Osteocyte (in vitro differentiated cells): ENCODE measurements around the gene ARHGDIA. TPM values are rescaled to one million over a fixed set of nuclear protein-coding genes. Genes with fewer than 3 reads are reported as not detected.

Source experiments
- DNase-seq: peaks from one replicate; pipeline ENCODE4 v3.0.0; 2021; ENCODE audit warnings: mixed read lengths; ENCODE audit not compliant: unreplicated experiment; ENCODE audit errors: extremely low spot score
- H3K27ac Mint-ChIP-seq: one replicate; pipeline ENCODE4 v1.8.0; 2021; ENCODE audit warnings: mild to moderate bottlenecking, mixed read lengths; ENCODE audit not compliant: unreplicated experiment
- H3K27me3 Mint-ChIP-seq: one replicate; pipeline ENCODE4 v1.8.0; 2021; ENCODE audit warnings: mixed read lengths; ENCODE audit not compliant: unreplicated experiment
- H3K36me3 Mint-ChIP-seq: one replicate; pipeline ENCODE4 v1.8.0; 2021; ENCODE audit warnings: mixed read lengths; ENCODE audit not compliant: unreplicated experiment
- H3K4me1 Mint-ChIP-seq: one replicate; pipeline ENCODE4 v1.8.0; 2021; ENCODE audit warnings: mixed read lengths; ENCODE audit not compliant: unreplicated experiment
- H3K4me3 Mint-ChIP-seq: one replicate; pipeline ENCODE4 v1.8.0; 2021; ENCODE audit warnings: mild to moderate bottlenecking, moderate library complexity, mixed read lengths; ENCODE audit not compliant: unreplicated experiment
- H3K9me3 Mint-ChIP-seq: one replicate; pipeline ENCODE4 v1.8.0; 2021; ENCODE audit warnings: mixed read lengths; ENCODE audit not compliant: unreplicated experiment
- CTCF ChIP-seq: fragments of 200-600 bp; sonication (generic); IDR thresholded peaks from 2 replicates; pipeline ENCODE4 v1.5.0; 2021; ENCODE audit warnings: antibody characterized with exemption, mild to moderate bottlenecking, moderate library complexity
- total RNA-seq: library from RNA; stranded (reverse); gene quantifications from 2 replicates; pipeline ENCODE4 v1.2.1, GENCODE V29; 2021

Gene ARHGDIA
- total RNA-seq, 1 donor from 2014 or later, result 433 TPM

- no peak for TF ChIP-seq CTCF
- no peaks in the 10 kb centered on the region for H3K27me3 Mint-ChIP-seq
- H3K4me3 Mint-ChIP-seq, result no peak overlapping the region
- peaks cover 34% of the 10 kb centered on the region for H3K4me1 Mint-ChIP-seq
- no peak for DNase-seq
- H3K36me3 Mint-ChIP-seq, result peaks cover 10% of the 10 kb centered on the region
- H3K9me3 Mint-ChIP-seq, result no peaks in the 10 kb centered on the region
- H3K27ac Mint-ChIP-seq, result no peak overlapping the region
These were observed 30.3 kb upstream of the ARHGDIA start for GRCh38 chr17:81901167-81902022.

- Mint-ChIP-seq H3K27ac (peak overlapping the region; percentile 35), H3K27me3 (no peaks in the 10 kb centered on the region), H3K4me1 (peaks cover 35% of the 10 kb centered on the region), H3K36me3 (peaks cover 10% of the 10 kb centered on the region), H3K4me3 (no peak overlapping the region), H3K9me3 (no peaks in the 10 kb centered on the region)
- no peak for DNase-seq
- no peak for TF ChIP-seq CTCF
These were observed 29.2 kb upstream of the ARHGDIA start for GRCh38 chr17:81900181-81900820.

- Mint-ChIP-seq H3K27ac (peak overlapping the region; percentile 44), H3K4me1 (peaks cover 35% of the 10 kb centered on the region), H3K36me3 (peaks cover 10% of the 10 kb centered on the region), H3K9me3 (no peaks in the 10 kb centered on the region), H3K4me3 (no peak overlapping the region), H3K27me3 (no peaks in the 10 kb centered on the region)
- TF ChIP-seq CTCF, result no peak
- DNase-seq, result no peak
These were observed 28.5 kb upstream of the ARHGDIA start for GRCh38 chr17:81899514-81900166.

- Mint-ChIP-seq H3K4me1 (peaks cover 35% of the 10 kb centered on the region), H3K27ac (peak overlapping the region; percentile 91), H3K36me3 (peaks cover 8% of the 10 kb centered on the region), H3K9me3 (no peaks in the 10 kb centered on the region), H3K27me3 (no peaks in the 10 kb centered on the region), H3K4me3 (peak overlapping the region; percentile 4)
- TF ChIP-seq CTCF, result no peak
- no peak for DNase-seq
These were observed 27.7 kb upstream of the ARHGDIA start for GRCh38 chr17:81898885-81899284.
